Measurements from ENCODE around the gene SNAPC3. TPM values are rescaled to one million over a fixed set of nuclear protein-coding genes. Genes with fewer than 3 reads are reported as not detected.
A peak's percentile ranks its signal among the peaks of the same experiment; 100 is the strongest.

Gene SNAPC3
- total and polyA plus RNA-seq, 7 experiments from 2014 or later: 10.1 to 44.4 (median 13.9) TPM

DNA sequence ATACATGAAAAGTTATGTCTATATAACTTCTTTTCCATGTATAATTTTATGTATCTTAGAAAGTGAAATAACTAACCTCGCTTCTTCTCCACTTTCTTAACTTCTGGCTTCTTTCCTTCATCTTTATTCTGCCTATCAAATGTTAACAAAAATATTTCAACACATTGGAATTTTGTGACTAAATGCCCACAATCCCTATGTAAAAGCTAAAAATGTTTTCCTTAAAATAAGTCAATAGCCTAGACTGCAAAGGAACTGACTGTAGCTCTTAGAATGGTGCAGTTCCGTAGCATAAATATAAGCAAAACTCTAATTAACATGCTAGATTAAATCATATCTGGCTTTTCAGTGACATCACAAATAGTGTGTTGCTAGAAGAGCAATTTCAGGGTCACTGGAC lies 47.2 kb downstream of the SNAPC3 start:
- H3K9me3 Mint-ChIP-seq: no peaks in the 10 kb centered on the region
- intact Hi-C loops (cut with micrococcal nuclease): loop anchor here (1.0 to 10.0 kb wide), 3 partner anchors 9 to 45 kb away; partner anchors contain the start of gene SNAPC3 (in 1 of the 2)
- peak overlapping the region in 6 of 9 donors; percentile 6 to 82 (median 52) for H3K27ac Mint-ChIP-seq
- Histone ChIP-seq H3K4me3 (ENCODE audit: low read length) (no peak overlapping the region), H3K9me3 (ENCODE audit: control insufficient read depth in 2 of 3, low read length in 3 of 3) (no peaks in the 10 kb centered on the region), H3K27me3 (ENCODE audit: control insufficient read depth in 2 of 2, insufficient read depth in 2 of 2, low read length in 2 of 2) (no peaks in the 10 kb centered on the region), H3K36me3 (ENCODE audit: control insufficient read depth in 2 of 3, insufficient read depth in 3 of 3, low read length in 3 of 3) (peaks cover 13 to 73% (median 31%) of the 10 kb centered on the region in 3 experiments), H3K4me1 (ENCODE audit: control insufficient read depth in 2 of 2, insufficient read depth in 2 of 2, low read length in 2 of 2) (no peaks in the 10 kb centered on the region), H3K27ac (ENCODE audit: low read depth, low read length) (no peak overlapping the region)
- no peaks in the 10 kb centered on the region for H3K27me3 Mint-ChIP-seq
- peaks cover 5 to 31% (median 19%) of the 10 kb centered on the region in 7 donors for H3K4me1 Mint-ChIP-seq
- DNase-seq (no peak), ATAC-seq (no peak)
- peaks cover 14 to 49% (median 32%) of the 10 kb centered on the region in 5 donors for H3K36me3 Mint-ChIP-seq
- no peak overlapping the region for H3K4me3 Mint-ChIP-seq
- CTCF ChIA-PET: interaction anchor here (0.6 kb wide), 1 partner anchor 166 kb away, joined by 3 read pairs; no protein-coding TSS in a partner anchor
- POLR2A ChIA-PET: interaction anchor here (0.6 to 1.3 kb wide), 4 partner anchors 12 to 82 kb away, joined by 3 to 4 read pairs (median 4); partner anchors contain the start of gene PSIP1

DNA sequence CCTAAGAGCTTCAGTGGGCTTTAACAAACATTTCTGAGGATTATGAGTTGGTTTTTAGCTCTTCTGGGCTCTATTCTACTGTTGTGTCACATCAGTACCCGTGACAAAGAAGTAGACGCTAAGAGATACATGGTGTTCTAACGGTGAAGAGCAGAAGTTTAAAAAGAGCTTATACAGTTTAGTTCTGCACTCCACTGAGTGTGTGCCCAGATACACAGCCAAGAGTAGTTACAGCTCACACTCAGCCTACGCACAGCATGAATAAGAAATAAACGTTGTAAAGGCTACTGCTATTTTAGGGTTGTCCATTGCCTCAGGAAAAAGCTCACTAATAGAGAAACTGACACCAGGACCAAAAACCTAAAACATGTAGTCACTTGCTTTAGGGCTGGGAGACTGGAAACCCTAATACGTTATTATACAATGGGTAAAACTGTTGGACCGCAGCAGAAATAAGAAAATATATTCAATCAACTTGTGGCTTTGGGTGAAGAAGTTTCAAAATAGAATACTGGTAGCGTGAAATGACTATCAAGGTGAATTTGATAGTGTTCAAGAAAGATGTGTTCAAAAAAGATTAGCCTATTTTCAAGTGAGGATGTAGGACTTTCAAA lies 53.4 kb downstream of the SNAPC3 start:
- POLR2A ChIA-PET: interaction anchor here (0.6 to 1.5 kb wide), 5 partner anchors 9 to 135 kb away, joined by 3 to 4 read pairs (median 4); partner anchors contain the start of gene PSIP1
- Histone ChIP-seq H3K4me1 (ENCODE audit: control insufficient read depth in 2 of 2, insufficient read depth in 2 of 2, low read length in 2 of 2) (peaks cover 0 to 4% of the 10 kb centered on the region in 2 donors), H3K9me3 (ENCODE audit: control insufficient read depth in 2 of 3, low read length in 3 of 3) (no peaks in the 10 kb centered on the region), H3K27me3 (ENCODE audit: control insufficient read depth in 2 of 2, insufficient read depth in 2 of 2, low read length in 2 of 2) (no peaks in the 10 kb centered on the region), H3K27ac (ENCODE audit: low read depth, low read length) (peak overlapping the region; percentile 15), H3K4me3 (ENCODE audit: low read length) (no peak overlapping the region), H3K36me3 (ENCODE audit: control insufficient read depth in 2 of 3, insufficient read depth in 3 of 3, low read length in 3 of 3) (peaks cover 15 to 48% (median 33%) of the 10 kb centered on the region in 3 experiments)
- Mint-ChIP-seq H3K36me3 (peaks cover 5 to 29% (median 16%) of the 10 kb centered on the region in 5 donors), H3K27me3 (no peaks in the 10 kb centered on the region), H3K9me3 (no peaks in the 10 kb centered on the region), H3K4me1 (peaks cover 4 to 41% (median 30%) of the 10 kb centered on the region in 7 donors), H3K27ac (peak overlapping the region in 5 of 9 donors; percentile 20 to 54 (median 28)), H3K4me3 (no peak overlapping the region)
- DNase-seq (no peak), ATAC-seq (no peak)
- CTCF ChIA-PET: interaction anchor here (0.7 to 1.8 kb wide), 2 partner anchors 8 to 18 kb away, joined by 3 to 4 read pairs; no protein-coding TSS in a partner anchor
- intact Hi-C loops (cut with micrococcal nuclease): loop anchor here (2.0 to 10.0 kb wide), 2 partner anchors 15 to 51 kb away; partner anchors contain the start of gene SNAPC3 (in 1 of the 2)

- Mint-ChIP-seq H3K9me3 (no peaks in the 10 kb centered on the region), H3K4me1 (peaks cover 17 to 46% (median 37%) of the 10 kb centered on the region in 7 donors), H3K36me3 (peaks cover 0 to 29% (median 16%) of the 10 kb centered on the region in 5 donors), H3K27ac (peak overlapping the region in 6 of 9 donors; percentile 4 to 84 (median 50)), H3K4me3 (peak overlapping the region in 2 of 10 donors; percentile 2 to 25), H3K27me3 (no peaks in the 10 kb centered on the region)
- DNase-seq: no peak
- CTCF ChIA-PET: no interaction called here
- Histone ChIP-seq H3K36me3 (ENCODE audit: control insufficient read depth in 2 of 3, insufficient read depth in 3 of 3, low read length in 3 of 3) (peaks cover 5 to 45% (median 17%) of the 10 kb centered on the region in 3 experiments), H3K9me3 (ENCODE audit: control insufficient read depth in 2 of 3, low read length in 3 of 3) (no peaks in the 10 kb centered on the region), H3K4me3 (ENCODE audit: low read length) (no peak overlapping the region), H3K27ac (ENCODE audit: low read depth, low read length) (no peak overlapping the region), H3K4me1 (ENCODE audit: control insufficient read depth in 2 of 2, insufficient read depth in 2 of 2, low read length in 2 of 2) (peaks cover 0 to 10% of the 10 kb centered on the region in 2 donors), H3K27me3 (ENCODE audit: control insufficient read depth in 2 of 2, insufficient read depth in 2 of 2, low read length in 2 of 2) (no peaks in the 10 kb centered on the region)
- intact Hi-C loops (cut with micrococcal nuclease): loop anchor here in 1 of 2 donors (10.0 kb wide), 1 partner anchor 125 kb away; no protein-coding TSS in a partner anchor
- ATAC-seq: no peak
- POLR2A ChIA-PET: no interaction called here
These were observed 57.4 kb downstream of the SNAPC3 start for GRCh38 chr9:15480028-15480427.

DNA sequence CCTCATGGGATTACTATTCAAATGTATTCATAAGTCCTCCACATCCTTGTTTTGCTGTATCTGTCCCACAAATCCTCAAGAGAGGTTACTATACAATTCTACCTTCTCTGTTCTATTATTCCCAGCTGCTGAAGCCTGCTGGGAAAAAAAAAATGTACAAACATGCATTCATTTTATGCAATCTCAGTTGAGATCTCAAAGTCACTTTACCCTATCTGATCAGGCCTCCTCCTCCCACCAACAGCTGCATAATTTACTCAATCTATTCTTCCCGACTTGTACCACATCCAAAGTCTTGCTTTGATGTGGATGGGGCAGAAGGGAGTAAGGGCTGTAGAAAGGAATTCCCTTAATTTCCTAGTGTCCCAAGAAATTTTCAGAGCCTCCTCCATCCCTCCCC lies 59.5 kb downstream of the SNAPC3 start:
- intact Hi-C loops (cut with micrococcal nuclease): loop anchor here in 1 of 2 donors (10.0 kb wide), 1 partner anchor 127 kb away; no protein-coding TSS in a partner anchor
- H3K36me3 ChIP-seq (ENCODE audit: control insufficient read depth in 2 of 3, insufficient read depth in 3 of 3, low read length in 3 of 3): peaks cover 7 to 41% (median 18%) of the 10 kb centered on the region in 3 experiments
- H3K4me3 ChIP-seq (ENCODE audit: low read length): no peak overlapping the region
- ATAC-seq: no peak
- Mint-ChIP-seq H3K27ac (peak overlapping the region in 8 of 9 donors; percentile 16 to 86 (median 64)), H3K9me3 (no peaks in the 10 kb centered on the region), H3K27me3 (no peaks in the 10 kb centered on the region), H3K36me3 (peaks cover 0 to 35% (median 15%) of the 10 kb centered on the region in 5 donors), H3K4me3 (peak overlapping the region in 3 of 10 donors; percentile 5 to 22 (median 14)), H3K4me1 (peaks cover 23 to 60% (median 49%) of the 10 kb centered on the region in 7 donors)
- CTCF ChIA-PET: no interaction called here
- no peak for DNase-seq
- H3K27ac ChIP-seq (ENCODE audit: low read depth, low read length): no peak overlapping the region
- H3K4me1 ChIP-seq (ENCODE audit: control insufficient read depth in 2 of 2, insufficient read depth in 2 of 2, low read length in 2 of 2): peaks cover 9 to 10% of the 10 kb centered on the region in 2 donors
- H3K27me3 ChIP-seq (ENCODE audit: control insufficient read depth in 2 of 2, insufficient read depth in 2 of 2, low read length in 2 of 2): no peaks in the 10 kb centered on the region
- POLR2A ChIA-PET: no interaction called here
- no peaks in the 10 kb centered on the region for H3K9me3 ChIP-seq (ENCODE audit: control insufficient read depth in 2 of 3, low read length in 3 of 3)

DNA sequence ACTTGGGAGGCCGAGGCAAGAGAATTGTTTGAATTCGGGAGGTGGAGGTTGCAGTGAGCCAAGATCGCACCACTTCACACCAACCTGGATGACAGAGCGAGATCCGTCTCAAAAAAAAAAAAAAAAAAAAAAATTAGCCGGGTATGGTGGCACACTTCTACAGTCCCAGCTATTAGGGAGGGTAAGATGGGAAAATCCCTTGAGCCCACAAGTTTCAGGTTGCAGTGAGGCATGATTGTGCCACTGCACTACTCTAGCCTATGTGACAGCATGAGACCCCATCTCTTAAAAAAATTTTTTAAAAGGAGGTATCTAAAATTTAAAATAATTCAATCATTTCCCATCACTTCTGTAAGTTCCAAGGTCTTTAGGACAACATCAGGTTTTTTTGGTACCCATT lies 62.1 kb downstream of the SNAPC3 start:
- H3K27me3 Mint-ChIP-seq: no peaks in the 10 kb centered on the region
- H3K4me3 ChIP-seq (ENCODE audit: low read length): no peak overlapping the region
- ChIA-PET POLR2A (interaction anchor here (0.6 to 1.3 kb wide), 3 partner anchors 11 to 21 kb away, joined by 4 read pairs; no protein-coding TSS in a partner anchor), CTCF (interaction anchor here (0.5 to 1.5 kb wide), 3 partner anchors 9 to 130 kb away, joined by 3 read pairs; no protein-coding TSS in a partner anchor)
- no peaks in the 10 kb centered on the region for H3K9me3 Mint-ChIP-seq
- H3K9me3 ChIP-seq (ENCODE audit: control insufficient read depth in 2 of 3, low read length in 3 of 3): no peaks in the 10 kb centered on the region
- peaks cover 9 to 10% of the 10 kb centered on the region in 2 donors for H3K4me1 ChIP-seq (ENCODE audit: control insufficient read depth in 2 of 2, insufficient read depth in 2 of 2, low read length in 2 of 2)
- H3K4me3 Mint-ChIP-seq: no peak overlapping the region
- intact Hi-C loops (cut with micrococcal nuclease): loop anchor here (5.0 to 10.0 kb wide), 4 partner anchors 67 to 208 kb away; partner anchors contain the start of gene CCDC171 (in 1 of the 2)
- H3K27me3 ChIP-seq (ENCODE audit: control insufficient read depth in 2 of 2, insufficient read depth in 2 of 2, low read length in 2 of 2): no peaks in the 10 kb centered on the region
- no peak overlapping the region for H3K27ac ChIP-seq (ENCODE audit: low read depth, low read length)
- H3K36me3 ChIP-seq (ENCODE audit: control insufficient read depth in 2 of 3, insufficient read depth in 3 of 3, low read length in 3 of 3): peaks cover 7 to 37% (median 21%) of the 10 kb centered on the region in 3 experiments
- ATAC-seq (no peak), DNase-seq (no peak)
- peak overlapping the region in 4 of 9 donors; percentile 13 to 75 (median 36) for H3K27ac Mint-ChIP-seq
- H3K36me3 Mint-ChIP-seq: peaks cover 0 to 42% (median 17%) of the 10 kb centered on the region in 5 donors
- peaks cover 23 to 60% (median 51%) of the 10 kb centered on the region in 7 donors for H3K4me1 Mint-ChIP-seq

- peak overlapping the region in 8 of 9 donors; percentile 10 to 63 (median 42) for H3K27ac Mint-ChIP-seq
- Histone ChIP-seq H3K27ac (ENCODE audit: low read depth, low read length) (no peak overlapping the region), H3K36me3 (ENCODE audit: control insufficient read depth in 2 of 3, insufficient read depth in 3 of 3, low read length in 3 of 3) (peaks cover 7 to 45% (median 17%) of the 10 kb centered on the region in 3 experiments), H3K27me3 (ENCODE audit: control insufficient read depth in 2 of 2, insufficient read depth in 2 of 2, low read length in 2 of 2) (no peaks in the 10 kb centered on the region), H3K9me3 (ENCODE audit: control insufficient read depth in 2 of 3, low read length in 3 of 3) (no peaks in the 10 kb centered on the region), H3K4me1 (ENCODE audit: control insufficient read depth in 2 of 2, insufficient read depth in 2 of 2, low read length in 2 of 2) (peaks cover 6 to 9% of the 10 kb centered on the region in 2 donors), H3K4me3 (ENCODE audit: low read length) (no peak overlapping the region)
- POLR2A ChIA-PET: no interaction called here
- peak; percentile 45 for ATAC-seq
- CTCF ChIA-PET: interaction anchor here (1.5 kb wide), 1 partner anchor 131 kb away, joined by 3 read pairs; no protein-coding TSS in a partner anchor
- peaks cover 19 to 57% (median 47%) of the 10 kb centered on the region in 7 donors for H3K4me1 Mint-ChIP-seq
- H3K27me3 Mint-ChIP-seq: no peaks in the 10 kb centered on the region
- DNase-seq: peak in 5 of 9 donors; percentile 27 to 41 (median 31)
- no peak overlapping the region for H3K4me3 Mint-ChIP-seq
- intact Hi-C loops (cut with micrococcal nuclease): loop anchor here (1.0 to 10.0 kb wide), 9 partner anchors 24 to 275 kb away; partner anchors contain the start of genes CCDC171 (in 1 of the 2) and PSIP1 (in 1 of the 2)
- H3K36me3 Mint-ChIP-seq: peaks cover 0 to 38% (median 19%) of the 10 kb centered on the region in 5 donors
- no peaks in the 10 kb centered on the region for H3K9me3 Mint-ChIP-seq
These were observed 63.4 kb downstream of the SNAPC3 start for GRCh38 chr9:15485836-15486666.

Data from naive thymus-derived CD4-positive, alpha-beta T cell (primary cell).